ENCODE data around the gene TMA16.
"Not testable (repeated sequence)": the region's sequence is repeated elsewhere in the genome, so short reads cannot be mapped to it uniquely, and the experiment has no call there.

TMA16 gene

DNA sequence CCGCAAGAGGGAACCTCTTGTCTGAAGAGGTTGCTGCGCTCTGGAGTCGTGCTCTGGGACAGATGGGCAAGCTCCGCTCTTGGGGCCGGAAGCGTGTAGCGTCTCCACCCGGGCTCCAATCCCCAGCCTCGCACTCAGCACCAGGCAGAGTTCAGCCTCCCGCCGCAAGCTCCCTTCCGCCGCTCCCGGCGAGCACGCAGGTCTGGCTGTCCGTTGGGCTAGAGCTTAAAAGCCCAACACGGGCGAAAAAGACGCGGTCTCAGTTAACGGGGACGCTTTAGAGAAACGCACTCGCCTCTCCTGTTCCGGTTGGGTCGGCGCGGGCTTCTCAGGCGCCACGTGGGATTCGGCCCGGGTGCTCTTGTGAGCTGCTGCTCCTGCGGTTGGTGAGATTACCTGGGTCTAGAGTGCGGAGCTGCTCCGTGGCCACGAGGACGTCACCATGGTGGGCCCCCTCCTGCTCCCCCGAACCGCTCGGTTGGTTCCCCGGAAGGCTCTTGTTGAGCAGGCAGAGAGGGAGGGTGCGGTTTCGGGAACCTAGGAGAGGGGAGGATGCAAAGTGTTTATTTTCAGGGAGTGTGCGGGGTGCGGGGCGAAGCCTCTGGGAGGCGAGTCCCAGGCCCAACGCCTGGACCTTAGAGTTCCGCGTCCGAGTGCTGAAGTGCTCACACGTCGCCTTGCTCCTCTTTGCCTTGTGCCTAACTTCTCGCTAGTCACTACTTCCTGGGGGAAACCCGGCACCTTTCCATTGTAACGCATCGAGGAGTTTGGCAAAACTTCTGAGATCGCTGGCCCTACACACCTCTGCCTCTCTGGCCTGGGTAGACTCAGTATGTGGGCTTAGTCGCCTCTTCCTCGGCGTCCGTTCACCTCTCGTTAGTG, at the start of gene TMA16:
TSS of gene TMA16 (plus strand) at position 331 of the 882 bp plus-strand sequence. CDS start at position 443, 112 bp downstream.
- DNase-seq (ENCODE audit: low read depth in 2 of 2) = peak; percentile 48 to 61

DNA sequence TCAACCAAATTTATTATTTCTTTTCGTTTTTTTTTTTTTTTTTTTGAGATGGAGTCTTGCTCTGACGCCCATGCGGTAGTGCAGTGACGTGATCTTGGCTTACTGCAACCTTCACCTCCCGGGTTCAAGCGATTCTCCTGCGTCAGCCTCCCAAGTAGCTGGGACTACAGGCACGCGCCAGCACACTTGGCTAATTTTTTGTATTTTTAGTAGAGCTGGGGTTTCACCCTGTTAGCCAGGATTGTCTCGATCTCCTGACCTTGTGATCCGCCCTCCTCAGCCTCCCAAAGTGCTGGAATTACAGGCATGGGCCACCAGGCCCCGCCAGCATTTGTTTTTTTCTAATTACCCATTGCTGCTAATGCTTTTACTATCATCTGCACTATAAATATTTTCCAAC, 47.5 kb upstream of the TMA16 start:
- not testable (repeated sequence) for DNase-seq (ENCODE audit: low read depth in 2 of 2)

DNA sequence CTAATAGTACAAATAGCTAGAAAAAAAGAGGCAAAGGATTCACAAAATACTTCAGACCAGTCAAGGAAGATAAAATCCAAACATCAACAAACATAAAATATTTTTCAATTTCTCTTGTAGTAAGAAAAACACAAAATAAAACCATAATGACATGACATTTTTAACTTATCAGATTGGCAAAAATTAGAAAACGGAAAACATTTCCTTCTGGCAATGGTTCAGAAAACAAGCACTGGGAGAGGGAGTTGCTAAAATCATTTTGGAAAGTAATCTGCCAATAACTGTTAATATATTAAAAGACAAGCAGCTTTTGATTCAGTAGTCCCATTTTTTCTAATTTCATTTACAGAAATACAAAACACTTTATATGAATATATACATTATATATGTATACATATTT, 47.0 kb upstream of the TMA16 start:
- DNase-seq (ENCODE audit: low read depth in 2 of 2) = no peak

DNA sequence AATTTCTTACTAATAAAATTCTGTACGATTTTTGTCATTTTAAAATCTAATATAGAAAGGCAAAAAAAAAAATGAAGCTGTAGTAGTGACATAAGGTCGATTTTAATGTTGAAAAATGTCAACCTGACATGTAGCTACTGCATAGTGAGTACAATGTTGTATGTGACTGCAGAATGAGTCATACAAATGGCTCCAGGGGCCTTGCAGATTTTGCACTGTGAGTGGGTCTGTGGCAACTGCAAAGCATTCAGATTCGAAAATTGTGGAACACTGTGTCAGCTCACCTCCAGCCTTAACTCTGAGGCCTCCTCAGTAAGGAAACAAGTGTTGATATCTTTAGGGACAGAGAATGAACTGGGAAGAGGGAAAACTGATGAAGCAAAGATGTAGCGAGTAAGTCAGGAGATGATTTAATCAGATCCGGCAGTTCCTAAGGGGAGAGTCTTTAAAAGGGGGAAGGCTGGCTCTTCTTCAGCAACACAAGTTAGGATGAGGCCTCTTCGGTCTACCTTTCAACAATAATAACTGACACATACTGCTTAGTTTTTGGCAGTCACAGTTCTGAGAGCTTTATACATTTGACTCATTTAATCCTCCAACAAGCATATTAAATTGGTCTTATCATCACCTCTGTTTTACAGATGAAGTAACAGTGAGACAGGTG, 45.8 kb upstream of the TMA16 start:
- DNase-seq (ENCODE audit: low read depth in 2 of 2) = no peak

DNA sequence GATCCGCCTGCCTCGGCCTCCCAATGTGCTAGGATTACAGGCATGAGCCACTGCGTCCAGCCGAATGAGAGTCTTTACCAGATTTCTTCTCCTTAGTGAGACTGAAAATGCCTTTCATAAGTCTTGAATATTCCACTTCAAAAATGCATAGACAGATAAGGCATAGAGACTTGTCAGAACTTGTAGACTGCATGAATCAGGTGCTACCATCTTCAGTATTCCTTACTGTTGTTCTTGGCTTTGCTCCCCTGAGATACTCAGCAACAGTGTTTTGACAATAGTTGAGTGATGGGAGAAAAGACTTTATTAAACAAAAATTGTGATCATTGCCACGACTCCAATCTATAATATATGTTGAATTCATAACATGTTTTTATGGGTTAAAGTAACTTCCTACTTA, 31.9 kb upstream of the TMA16 start:
- DNase-seq (ENCODE audit: low read depth in 2 of 2) = no peak

DNA sequence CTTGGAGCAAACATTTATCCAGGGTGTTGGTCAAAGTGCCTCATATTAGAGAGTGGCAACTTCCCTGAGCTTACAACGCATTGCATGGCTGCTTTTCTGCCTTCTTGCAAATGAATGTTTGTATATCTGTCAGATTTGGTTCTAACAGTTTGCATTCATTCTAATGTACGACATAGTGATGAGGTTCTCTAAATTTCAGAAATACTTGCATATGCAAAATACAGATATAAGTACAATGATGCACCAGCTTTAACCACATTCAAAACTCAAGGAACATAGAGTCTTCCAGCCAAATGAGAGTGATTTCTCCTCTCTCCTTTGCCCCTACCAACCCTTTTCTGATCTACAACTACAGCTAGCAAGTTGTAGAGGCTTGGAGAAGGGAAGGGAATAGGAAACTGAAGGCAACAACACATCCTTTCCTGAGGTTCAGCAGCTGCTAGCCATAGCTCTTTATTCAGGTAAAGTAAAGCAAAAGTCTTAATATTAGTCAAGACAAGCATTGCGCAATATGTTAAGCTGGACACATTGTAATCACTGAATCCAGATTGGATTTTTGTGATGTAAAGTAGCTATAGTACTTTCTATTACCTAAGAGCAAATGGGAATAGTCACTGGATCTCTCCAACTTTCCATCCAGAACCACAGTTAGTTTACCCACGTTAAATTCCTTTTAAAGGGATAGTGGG, 27.3 kb upstream of the TMA16 start:
- DNase-seq (ENCODE audit: low read depth in 2 of 2) = no peak

DNA sequence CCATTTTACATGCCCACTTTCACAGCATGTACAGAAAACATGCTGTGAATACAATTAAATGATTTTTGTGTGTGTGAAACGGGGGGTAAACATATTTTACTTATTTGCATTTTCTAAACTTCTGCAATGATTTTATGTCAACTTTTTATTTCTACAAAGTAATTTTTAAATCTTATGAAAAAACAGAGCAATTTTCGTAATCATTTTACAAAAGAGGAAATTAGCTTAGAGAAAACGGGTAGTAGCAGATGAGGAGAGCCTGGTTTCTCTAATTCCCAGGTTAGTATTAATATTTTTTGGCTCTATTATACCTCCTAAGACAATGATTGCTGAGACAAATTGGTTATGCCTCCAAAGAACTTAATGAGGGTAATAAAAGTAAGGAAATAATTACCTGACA, 24.1 kb upstream of the TMA16 start:
- no peak for DNase-seq (ENCODE audit: low read depth in 2 of 2)

DNA sequence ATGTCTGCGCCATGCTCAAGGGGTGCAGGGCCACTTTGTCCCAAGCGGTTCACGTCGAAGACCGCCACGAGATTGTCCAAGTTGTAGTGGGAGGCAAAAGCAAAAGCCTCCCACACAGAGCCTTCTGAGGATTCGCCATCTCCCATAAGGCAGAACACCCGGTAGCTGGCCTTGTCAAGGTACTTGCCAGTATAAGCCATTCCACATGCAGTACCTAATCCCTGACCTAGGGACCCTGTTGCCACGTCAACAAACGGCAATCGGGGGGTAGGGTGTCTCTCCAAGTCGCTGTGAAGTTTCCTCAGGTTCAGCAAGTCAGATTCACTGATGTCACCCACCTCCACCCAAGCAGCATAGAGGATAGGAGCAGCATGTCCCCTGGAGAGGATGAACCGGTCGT, 21.4 kb upstream of the TMA16 start:
- no peak for DNase-seq (ENCODE audit: low read depth in 2 of 2)

DNA sequence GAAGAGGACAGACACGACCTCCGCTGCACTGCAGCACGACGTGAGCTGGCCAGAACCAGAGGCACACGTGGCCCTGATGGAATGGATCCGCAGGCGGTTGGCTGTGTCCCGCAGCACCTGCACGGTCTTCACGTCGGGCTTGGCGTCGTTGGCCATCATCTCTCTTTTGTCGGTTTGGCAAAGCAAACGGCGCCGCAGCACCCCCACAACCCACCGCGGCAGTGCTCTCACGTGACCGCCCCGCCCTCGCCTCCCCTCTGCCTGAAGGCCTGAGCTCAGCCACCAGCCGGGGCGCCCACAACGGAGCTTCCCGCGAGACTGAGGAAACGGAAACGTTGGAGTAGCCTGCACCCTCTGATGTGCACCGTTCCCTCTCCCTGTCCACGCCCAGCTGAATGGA, 20.9 kb upstream of the TMA16 start, which contains the start of gene TKTL2:
TSS of gene TKTL2 (minus strand) at position 179 of the 400 bp plus-strand sequence. CDS start at position 159, 20 bp downstream.
- no peak for DNase-seq (ENCODE audit: low read depth in 2 of 2)

DNA sequence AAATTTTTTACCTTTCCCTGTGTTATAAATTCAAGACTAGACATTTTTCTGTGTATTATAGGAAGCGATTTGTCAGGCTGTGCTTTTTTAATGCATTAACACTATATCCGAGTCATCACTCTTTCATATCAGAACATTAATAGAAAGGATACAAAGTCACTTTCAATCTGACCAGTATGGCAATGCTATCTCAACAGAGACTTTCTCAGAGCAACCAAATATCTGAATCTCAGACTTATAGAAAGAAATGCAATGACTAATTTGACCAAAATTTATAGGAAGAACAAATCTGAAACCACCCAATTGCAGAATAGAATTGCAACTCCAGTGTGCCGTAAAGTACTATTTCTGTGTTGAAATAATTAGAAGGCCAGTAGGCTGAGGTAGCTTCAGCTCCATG, 20.5 kb upstream of the TMA16 start:
- DNase-seq (ENCODE audit: low read depth in 2 of 2) = no peak

DNA sequence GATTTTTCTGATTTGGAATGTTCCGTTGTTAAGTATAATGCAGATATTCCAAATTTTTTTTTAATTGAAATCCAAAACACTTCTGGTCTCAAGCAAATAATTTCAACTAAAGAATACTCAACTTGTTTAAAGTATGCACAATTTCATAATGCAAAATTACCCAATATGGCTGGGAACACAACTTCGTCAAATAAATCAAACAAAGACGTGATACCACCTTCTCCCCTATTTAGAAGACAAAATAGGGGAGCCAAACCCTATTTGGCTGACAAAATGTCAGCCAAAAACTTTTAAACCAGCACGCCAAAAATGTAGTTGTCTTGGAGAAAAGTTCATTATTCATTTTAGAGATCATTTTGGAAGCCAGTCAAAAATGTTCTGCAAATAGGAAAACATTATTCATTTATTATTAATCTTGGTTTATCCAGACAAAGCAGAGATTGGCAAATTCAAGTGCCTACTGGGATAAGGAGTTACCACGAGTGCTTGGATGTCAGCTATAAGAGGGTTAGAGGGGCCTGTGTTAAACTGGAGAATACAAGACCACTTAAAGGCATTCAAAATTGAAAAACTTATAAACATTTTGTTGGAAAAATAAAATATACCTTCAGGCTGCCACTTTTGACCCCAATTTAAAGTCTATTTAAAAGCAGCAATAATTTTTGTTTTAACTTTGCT, 17.6 kb upstream of the TMA16 start:
- DNase-seq (ENCODE audit: low read depth in 2 of 2) = no peak

DNA sequence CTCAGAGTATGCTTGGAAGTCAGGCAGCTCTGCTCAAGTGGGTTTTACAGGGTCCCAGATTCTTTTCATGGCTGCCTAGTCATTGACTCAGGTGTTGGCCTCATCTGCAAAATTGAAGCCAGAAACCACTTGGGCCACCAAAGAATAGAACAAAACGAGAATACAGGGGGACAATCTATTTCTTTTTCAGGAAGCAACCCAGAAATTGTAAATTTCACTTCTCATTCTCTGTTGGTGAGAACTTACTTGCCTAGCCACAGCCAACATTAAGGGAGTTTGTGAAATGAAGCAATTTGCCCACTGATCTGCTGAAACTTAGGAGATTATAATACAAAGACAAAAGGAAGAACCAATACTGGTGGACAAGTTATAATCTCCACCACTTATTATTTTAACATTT, 12.3 kb upstream of the TMA16 start:
- DNase-seq (ENCODE audit: low read depth in 2 of 2) = no peak

DNA sequence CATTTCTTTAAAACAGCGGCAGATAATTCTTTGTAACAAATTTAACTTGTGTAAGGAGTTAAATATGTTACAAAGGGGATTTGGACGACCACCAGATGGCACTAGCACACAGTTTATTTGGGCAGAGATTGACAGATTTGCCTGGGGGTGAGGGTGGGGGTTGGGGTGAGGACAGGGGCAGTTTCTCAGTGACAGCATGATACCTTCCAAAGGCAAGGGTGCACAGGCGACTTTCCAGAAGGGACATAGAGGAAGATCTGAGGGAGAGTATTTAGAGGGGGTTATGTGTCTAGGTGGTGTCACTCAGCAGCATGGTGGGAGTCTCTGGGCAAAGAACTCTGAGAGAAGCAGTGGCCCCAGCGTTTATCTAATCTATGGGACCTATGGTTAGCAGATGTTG, 9.6 kb upstream of the TMA16 start:
- DNase-seq (ENCODE audit: low read depth in 2 of 2) = peak in 1 of 2 donors; percentile 25

DNA sequence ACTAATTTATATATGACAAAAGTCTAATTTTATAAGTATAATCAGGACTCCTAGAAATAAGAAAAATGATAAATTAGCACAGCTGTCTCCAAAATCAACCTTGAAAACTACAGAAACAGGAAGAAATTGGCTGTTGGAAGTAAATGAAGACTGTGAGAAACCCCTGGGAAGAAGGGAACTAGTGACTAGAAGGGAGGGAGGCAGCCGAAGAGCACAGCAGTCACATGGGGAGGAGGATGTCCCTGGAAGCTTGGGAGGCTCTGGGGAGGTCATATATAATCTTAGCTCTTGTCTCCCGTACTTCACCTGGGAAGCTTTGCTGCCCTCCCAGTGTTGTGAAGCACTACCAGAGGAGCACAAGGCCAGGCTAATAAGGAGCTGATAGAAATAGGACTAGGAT, 8.9 kb upstream of the TMA16 start:
- no peak for DNase-seq (ENCODE audit: low read depth in 2 of 2)

DNA sequence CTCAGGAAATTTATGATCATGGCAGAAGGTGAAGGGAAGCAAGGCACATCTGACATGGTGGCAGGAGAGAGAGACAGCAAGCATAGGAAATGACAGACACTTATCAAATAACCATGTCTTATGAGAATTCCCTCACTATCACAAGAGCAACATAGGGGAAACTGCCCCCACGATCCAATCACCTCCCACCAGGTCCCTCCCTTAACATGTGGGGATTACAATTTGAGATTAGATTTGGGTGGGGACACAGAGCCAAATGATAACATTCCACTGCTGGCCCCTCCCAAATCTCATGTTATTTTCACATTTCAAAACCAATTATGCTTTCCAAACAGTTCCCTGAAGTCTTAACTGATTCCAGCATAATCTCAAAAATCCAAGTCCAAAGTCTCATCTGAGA, 8.2 kb upstream of the TMA16 start:
- no peak for DNase-seq (ENCODE audit: low read depth in 2 of 2)

DNA sequence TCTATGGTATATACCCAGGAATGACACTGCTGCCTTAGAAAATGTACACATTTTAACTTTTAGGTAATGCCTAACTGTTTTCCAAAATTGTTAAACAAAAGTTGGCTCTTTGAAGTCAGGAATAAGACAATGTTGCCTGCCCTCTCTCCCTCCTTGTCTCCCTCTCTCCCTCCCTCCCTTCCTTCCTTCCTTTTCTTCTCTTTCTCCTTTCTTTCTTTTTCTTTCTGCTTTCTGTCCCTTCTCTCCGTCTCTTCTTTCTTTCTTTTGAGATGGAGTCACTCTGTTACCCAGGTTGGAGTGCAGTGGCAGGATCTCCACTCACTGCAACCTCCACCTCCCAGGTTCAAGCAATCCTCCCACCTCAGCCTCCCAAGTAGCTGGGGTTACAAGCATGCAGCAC, 4.6 kb upstream of the TMA16 start:
- no peak for DNase-seq (ENCODE audit: low read depth in 2 of 2)

DNA sequence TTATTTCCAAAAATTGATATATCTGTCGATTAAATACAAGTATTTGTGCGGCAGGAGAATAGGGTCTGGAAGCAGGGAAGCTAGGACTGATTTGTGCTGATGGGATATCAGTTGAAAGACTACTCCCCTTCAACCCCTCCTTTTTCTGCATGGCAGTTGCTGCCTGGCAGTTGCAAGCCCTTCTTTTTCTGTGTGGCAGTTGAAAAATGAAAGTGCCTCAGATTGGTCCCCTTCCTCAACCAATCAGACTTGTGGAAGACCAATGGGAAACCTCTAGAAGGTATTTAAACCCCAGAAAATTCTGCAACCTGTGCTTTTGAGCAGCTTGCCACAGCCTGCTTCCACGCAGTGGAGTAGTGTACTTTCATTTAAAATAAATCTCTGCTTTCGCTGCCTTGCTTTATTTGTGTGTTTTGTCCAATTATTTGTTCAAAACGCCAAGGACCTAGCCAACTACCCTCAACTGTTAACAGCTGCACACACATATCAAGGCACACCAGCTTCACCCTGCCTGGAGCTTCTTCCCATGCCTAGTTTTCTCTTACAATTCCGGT, 1.5 kb upstream of the TMA16 start:
- DNase-seq (ENCODE audit: low read depth in 2 of 2) = no peak

DNA sequence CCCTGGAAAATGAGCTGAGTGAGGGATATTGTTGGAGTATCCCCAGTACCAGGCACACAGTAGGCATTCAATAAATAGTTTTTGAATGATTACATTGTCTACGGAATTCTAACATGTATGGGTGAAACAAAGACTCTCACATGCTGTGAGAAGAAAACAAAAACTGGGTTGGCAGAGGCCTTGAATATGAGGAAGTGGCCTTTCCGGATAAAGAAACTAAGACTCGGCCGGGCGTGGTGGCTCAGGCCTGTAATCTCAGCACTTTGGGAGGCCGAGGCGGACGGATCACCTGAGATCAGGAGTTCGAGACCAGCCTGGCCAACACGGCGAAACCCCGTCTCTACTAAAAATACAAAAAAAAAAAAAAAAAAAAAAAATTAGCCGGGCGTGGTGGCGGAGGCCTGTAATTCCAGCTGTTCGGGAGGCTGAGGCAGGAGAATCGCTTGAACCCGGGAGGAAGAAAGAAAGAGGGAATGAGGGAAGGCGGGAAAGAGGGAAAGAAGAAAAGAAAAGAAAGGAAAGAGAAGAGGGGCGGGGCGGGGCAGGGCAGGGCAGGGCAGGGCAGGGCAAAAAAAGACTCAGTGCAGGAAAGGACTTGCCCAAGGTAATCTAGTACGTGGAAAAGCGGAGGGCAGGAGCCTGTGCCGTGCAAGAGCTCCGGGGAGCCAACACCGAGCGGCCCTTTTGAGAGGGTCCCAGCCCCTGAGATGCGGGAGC, 689 bp upstream of the TMA16 start:
- no peak for DNase-seq (ENCODE audit: low read depth in 2 of 2)

DNA sequence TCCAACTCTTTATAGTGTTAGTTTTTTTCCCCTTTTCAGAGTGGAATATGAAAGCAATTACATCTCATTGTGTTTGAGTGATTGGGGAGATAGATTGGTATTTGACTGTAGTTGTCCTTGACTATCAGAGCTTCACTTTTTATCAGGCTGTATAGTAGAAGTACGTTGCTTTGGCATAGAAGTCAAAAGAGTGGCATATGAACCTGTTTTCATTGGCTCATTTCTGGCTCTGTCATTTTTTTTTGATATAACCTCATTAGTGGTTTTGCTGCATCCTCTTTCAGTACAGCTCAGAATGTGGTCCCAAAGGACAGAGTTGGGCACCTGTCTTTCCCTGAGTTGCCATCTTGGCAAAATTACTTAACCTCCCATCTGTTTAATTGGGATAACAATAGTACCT, 1.4 kb downstream of the TMA16 start:
- no peak for DNase-seq (ENCODE audit: low read depth in 2 of 2)

DNA sequence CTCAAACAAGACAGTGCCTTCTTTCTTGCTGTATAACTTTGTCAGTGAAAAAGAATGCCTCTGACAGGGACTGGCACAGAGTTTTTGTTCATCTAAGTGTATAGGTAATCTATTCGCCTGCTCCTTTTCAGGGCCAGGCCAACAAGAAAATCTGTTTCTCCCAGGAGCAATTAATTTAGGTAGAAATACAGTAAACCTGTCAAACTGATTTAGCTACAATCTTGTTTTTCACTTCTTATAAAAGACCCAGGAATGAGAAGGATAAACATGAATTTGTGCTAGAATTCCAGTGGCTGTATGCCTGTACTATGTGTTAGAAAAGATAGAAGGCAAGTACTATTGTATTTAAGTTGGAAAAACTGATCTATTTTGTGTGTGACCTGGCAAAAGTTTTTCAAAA, 6.1 kb downstream of the TMA16 start:
- no peak for DNase-seq (ENCODE audit: low read depth in 2 of 2)

DNA sequence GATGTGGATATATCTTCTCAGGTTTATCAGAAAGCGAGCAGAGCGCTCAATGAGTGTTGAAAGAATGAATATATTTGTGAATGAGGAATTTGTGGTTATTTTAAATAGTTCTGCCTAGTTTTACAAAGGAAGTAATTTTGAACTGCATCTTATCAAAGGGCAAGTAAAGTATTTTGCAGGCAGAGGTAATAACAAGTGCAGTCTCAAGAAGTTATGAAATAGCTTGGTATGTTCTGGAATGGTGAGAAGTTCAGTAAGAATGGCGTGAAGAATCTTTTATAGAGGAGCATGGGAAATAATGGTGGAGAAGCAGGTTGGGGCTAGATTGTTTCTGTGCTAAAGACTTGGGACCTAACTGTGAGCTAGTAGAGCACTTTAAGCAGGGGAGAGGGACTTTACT, 10.9 kb downstream of the TMA16 start:
- no peak for DNase-seq (ENCODE audit: low read depth in 2 of 2)

Data from stimulated activated CD4-positive, alpha-beta T cell treated with anti-CD3 and anti-CD28 coated beads, Interleukin-1b, Interleukin-23, amount 100 ng/mL, for 1 hour (primary cell).